ENCODE results near the gene ZBTB8B.
"Not testable (repeated sequence)": the region's sequence is repeated elsewhere in the genome, so short reads cannot be mapped to it uniquely, and the experiment has no call there.

- not testable (repeated sequence) for TF ChIP-seq RAD21 (conservative IDR thresholded peaks at IDR 0.05); SMC3 (conservative IDR thresholded peaks at IDR 0.05; ENCODE audit: poor library complexity); CTCF (IDR thresholded peaks at IDR 0.05; ENCODE audit: poor library complexity, severe bottlenecking); EZH2 (IDR thresholded peaks at IDR 0.05; ENCODE audit: borderline replicate concordance, insufficient read depth, low read length, poor library complexity, severe bottlenecking); POLR2AphosphoS5 (IDR thresholded peaks at IDR 0.05); EP300 (conservative IDR thresholded peaks at IDR 0.05; ENCODE audit: poor library complexity, severe bottlenecking); MXI1 (conservative IDR thresholded peaks at IDR 0.05; ENCODE audit: poor library complexity, severe bottlenecking)
These were observed 26.1 kb upstream of the ZBTB8B start for GRCh38 chr1:32438777-32439176.

All from neural cell (in vitro differentiated cells).